Chondrocyte (in vitro differentiated cells): ENCODE data around the gene HERC5. TPM values are rescaled to one million over a fixed set of nuclear protein-coding genes. Genes with fewer than 3 reads are reported as not detected.

ENCODE experiments used
- DNase-seq: peaks from one replicate; pipeline ENCODE4 v3.0.0; 2021; ENCODE audit warnings: mixed read lengths, low spot score
- H3K27ac Mint-ChIP-seq: one replicate; pipeline ENCODE4 v1.8.0; 2021; ENCODE audit warnings: mild to moderate bottlenecking, moderate library complexity, mixed read lengths; ENCODE audit not compliant: unreplicated experiment
- H3K27me3 Mint-ChIP-seq: 2 replicates; pipeline ENCODE4 v1.8.0; 2021; ENCODE audit warnings: low read depth, mixed read lengths
- H3K36me3 Mint-ChIP-seq: 2 replicates; pipeline ENCODE4 v1.8.0; 2021; ENCODE audit warnings: low read depth, mixed read lengths
- H3K4me1 Mint-ChIP-seq: 2 replicates; pipeline ENCODE4 v1.8.0; 2021; ENCODE audit warnings: low read depth, mild to moderate bottlenecking, mixed read lengths
- H3K4me3 Mint-ChIP-seq: one replicate; pipeline ENCODE4 v1.8.0; 2021; ENCODE audit warnings: mild to moderate bottlenecking, moderate library complexity, mixed read lengths; ENCODE audit not compliant: unreplicated experiment
- H3K9me3 Mint-ChIP-seq: 2 replicates; pipeline ENCODE4 v1.8.0; 2021; ENCODE audit warnings: low read depth, mixed read lengths
- total RNA-seq: library from RNA; stranded (reverse); gene quantifications from 3 replicates; pipeline ENCODE4 v1.2.1, GENCODE V29; 2021
- TF ChIP-seq, protein P1 (sequence below): fragments of 200-600 bp; sonication (generic); IDR thresholded peaks from 2 replicates; pipeline ENCODE4 v1.5.0; 2021; ENCODE audit warnings: antibody characterized with exemption, mild to moderate bottlenecking, moderate library complexity

Gene HERC5
- total RNA-seq, 1 donor from 2014 or later, result 0.40 TPM

DNA sequence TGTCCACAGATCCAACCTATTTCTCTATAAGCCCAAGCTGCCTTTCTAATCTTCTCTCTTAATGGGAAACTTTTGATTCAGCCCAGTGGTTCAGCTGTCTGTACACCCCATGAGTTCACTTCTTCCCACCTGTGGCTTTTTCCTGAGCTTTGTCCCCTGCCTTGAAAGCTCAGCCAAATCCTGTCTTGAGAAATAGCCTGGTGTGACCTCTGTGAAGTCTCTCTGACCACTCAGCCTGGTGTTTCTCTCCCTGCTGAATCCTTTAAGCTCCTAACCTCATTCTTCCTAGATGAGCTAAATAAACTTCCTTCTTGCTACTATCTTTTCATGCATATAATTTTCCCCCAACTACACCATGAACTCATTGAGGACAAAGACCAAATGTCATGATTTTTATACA is 15.2 kb upstream of the HERC5 start:
- TF ChIP-seq, protein P1, sequence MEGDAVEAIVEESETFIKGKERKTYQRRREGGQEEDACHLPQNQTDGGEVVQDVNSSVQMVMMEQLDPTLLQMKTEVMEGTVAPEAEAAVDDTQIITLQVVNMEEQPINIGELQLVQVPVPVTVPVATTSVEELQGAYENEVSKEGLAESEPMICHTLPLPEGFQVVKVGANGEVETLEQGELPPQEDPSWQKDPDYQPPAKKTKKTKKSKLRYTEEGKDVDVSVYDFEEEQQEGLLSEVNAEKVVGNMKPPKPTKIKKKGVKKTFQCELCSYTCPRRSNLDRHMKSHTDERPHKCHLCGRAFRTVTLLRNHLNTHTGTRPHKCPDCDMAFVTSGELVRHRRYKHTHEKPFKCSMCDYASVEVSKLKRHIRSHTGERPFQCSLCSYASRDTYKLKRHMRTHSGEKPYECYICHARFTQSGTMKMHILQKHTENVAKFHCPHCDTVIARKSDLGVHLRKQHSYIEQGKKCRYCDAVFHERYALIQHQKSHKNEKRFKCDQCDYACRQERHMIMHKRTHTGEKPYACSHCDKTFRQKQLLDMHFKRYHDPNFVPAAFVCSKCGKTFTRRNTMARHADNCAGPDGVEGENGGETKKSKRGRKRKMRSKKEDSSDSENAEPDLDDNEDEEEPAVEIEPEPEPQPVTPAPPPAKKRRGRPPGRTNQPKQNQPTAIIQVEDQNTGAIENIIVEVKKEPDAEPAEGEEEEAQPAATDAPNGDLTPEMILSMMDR, result no peak
- Mint-ChIP-seq H3K4me1 (peaks cover 11% of the 10 kb centered on the region), H3K9me3 (peaks cover 6% of the 10 kb centered on the region), H3K36me3 (no peaks in the 10 kb centered on the region), H3K27me3 (no peaks in the 10 kb centered on the region), H3K27ac (no peak overlapping the region), H3K4me3 (no peak overlapping the region)
- no peak for DNase-seq

DNA sequence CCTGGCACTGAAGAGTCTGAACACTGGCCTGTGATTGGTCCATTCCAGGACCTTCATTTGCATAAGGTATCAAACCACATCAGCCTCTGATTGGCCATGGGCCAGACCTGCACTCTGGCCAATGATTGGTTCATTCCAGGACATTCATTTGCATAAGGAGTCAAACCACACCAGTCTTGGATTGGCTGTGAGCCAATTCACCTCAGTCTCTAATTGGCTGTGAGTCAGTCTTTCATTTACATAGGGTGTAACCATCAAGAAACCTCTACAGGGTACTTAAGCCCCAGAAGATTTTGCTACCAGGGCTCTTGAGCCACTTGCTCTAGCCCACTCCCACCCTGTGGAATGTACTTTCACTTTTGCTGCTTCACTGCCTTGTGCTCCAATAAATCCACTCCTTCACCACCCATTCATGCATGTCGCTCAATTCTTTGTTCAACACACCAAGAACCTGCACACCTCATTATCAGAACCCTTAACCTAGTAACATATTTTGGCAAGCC is 14.2 kb upstream of the HERC5 start:
- no peak overlapping the region for H3K4me3 Mint-ChIP-seq
- no peak for DNase-seq
- TF ChIP-seq, protein P1, result no peak
- H3K9me3 Mint-ChIP-seq, result peaks cover 6% of the 10 kb centered on the region
- H3K36me3 Mint-ChIP-seq, result no peaks in the 10 kb centered on the region
- H3K27me3 Mint-ChIP-seq, result no peaks in the 10 kb centered on the region
- no peak overlapping the region for H3K27ac Mint-ChIP-seq
- H3K4me1 Mint-ChIP-seq, result peaks cover 11% of the 10 kb centered on the region

DNA sequence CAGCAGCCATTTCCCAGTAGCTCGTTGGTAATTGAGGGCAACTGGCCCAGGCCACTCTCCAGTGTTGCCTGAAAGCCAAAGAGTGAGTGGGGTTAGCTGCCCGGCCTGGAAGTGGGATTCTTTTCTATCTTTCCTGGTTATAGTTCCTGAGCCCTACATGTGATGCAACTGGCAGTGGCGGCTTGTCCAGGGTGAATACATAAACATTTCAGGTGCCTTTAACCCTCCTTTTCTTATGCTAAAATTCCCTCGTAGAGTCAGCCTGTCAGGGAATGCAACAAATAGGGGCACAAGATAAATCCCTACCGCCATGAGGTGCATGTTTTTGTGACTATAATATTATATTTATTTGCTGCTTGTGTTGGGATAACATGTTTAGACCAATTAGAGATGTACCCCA is 13.4 kb upstream of the HERC5 start:
- DNase-seq, result no peak
- Mint-ChIP-seq H3K36me3 (no peaks in the 10 kb centered on the region), H3K9me3 (peaks cover 6% of the 10 kb centered on the region), H3K27ac (no peak overlapping the region), H3K27me3 (no peaks in the 10 kb centered on the region), H3K4me1 (peaks cover 11% of the 10 kb centered on the region), H3K4me3 (no peak overlapping the region)
- TF ChIP-seq, protein P1, result no peak

DNA sequence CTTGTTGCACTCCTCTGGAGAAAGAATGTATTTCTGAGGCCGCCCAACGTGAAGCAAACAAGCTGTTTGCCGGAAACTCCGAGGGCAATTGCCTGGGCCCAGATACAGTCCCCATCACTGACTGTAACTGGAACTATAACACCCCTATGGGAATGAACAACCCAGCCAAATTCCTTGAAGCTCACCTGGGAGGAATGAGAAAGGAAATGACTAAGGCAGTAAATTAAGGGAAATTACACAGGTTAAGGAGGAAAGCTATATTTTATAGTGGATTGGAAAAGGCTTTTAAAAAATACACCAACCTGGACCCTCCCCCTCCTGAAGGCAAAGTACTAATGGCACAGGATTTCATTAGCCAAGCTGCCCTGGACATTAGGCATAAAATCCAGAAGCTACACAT is 11.7 kb upstream of the HERC5 start:
- no peaks in the 10 kb centered on the region for H3K4me1 Mint-ChIP-seq
- no peaks in the 10 kb centered on the region for H3K36me3 Mint-ChIP-seq
- no peaks in the 10 kb centered on the region for H3K27me3 Mint-ChIP-seq
- peaks cover 6% of the 10 kb centered on the region for H3K9me3 Mint-ChIP-seq
- H3K4me3 Mint-ChIP-seq, result no peak overlapping the region
- no peak for DNase-seq
- no peak overlapping the region for H3K27ac Mint-ChIP-seq
- TF ChIP-seq, protein P1, result no peak

DNA sequence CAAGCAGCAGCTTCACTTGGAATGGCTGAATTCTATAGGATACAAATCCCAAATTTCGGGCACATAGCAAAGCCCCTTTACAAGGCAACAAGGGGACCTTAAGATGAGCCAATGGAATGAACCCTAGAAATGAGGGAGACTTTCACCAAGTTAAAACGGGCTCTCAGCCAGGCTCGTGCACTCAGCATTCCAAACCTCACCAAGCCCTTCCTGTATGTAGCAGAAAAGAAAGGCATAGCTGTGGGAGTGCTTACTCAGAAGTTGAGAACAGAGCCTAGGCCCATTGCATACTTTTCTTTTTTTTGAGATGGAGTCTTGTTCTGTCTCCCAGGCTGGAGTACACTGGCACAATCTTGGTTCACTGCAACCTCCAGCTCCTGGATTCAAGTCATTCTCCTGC is 10.8 kb upstream of the HERC5 start:
- no peak for DNase-seq
- H3K27ac Mint-ChIP-seq, result no peak overlapping the region
- TF ChIP-seq, protein P1, result no peak
- H3K4me1 Mint-ChIP-seq, result no peaks in the 10 kb centered on the region
- H3K27me3 Mint-ChIP-seq, result no peaks in the 10 kb centered on the region
- H3K9me3 Mint-ChIP-seq, result peaks cover 6% of the 10 kb centered on the region
- H3K36me3 Mint-ChIP-seq, result no peaks in the 10 kb centered on the region
- H3K4me3 Mint-ChIP-seq, result no peak overlapping the region
